ENCODE data around the gene NR3C1.
"Not testable (repeated sequence)": the region's sequence is repeated elsewhere in the genome, so short reads cannot be mapped to it uniquely, and the experiment has no call there.

Gene NR3C1

GRCh38 chr5:143342607-143343006, 60.9 kb downstream of the NR3C1 start:
- ATAC-seq (replicated peaks) (no peak), DNase-seq (no peak)
- H3K4me3 Mint-ChIP-seq: no peak overlapping the region
- H3K27me3 Mint-ChIP-seq: no peaks in the 10 kb centered on the region
- peaks cover 11% of the 10 kb centered on the region for H3K36me3 Mint-ChIP-seq (ENCODE audit: insufficient read depth)
- H3K4me1 Mint-ChIP-seq (ENCODE audit: low read depth in 2 of 2): peaks cover 23 to 54% of the 10 kb centered on the region in 2 donors
- H3K9me3 Mint-ChIP-seq: no peaks in the 10 kb centered on the region
- peak overlapping the region in 1 of 2 donors; percentile 32 for H3K27ac Mint-ChIP-seq

DNA sequence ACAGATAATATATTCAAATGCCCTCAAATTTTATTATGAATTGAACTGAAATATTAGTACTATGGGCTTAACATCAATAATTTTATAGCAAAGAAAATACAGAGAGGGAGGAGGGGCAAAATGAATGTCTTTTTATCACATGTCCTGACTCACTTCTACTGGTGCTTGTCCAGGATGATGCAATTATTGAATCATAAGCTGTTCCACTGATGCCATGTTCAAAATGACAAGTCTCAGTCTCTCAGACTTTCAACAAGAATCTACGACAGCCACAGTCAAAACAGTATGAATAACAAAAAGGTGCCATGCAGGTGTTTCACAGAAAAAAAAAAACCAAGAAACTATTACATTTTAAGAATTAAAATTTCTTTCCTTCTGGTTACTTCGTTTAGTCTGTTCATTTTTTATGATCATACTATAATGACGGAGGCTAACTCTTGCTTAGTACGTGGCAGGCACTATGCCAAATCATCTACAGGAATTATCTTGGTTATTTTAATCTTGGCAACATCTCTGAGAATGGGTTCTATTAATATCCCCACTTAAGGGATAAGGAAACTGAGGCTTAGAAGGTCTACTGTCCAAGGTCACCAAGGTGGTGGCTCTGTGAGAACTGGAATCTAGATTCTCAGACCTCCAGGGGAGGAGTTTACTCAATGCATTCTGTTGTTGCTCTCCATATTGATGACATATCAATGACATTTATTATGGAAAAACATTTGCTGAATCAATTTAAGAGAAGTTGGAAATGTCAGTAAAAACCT, 61.5 kb downstream of the NR3C1 start:
- Mint-ChIP-seq H3K36me3 (ENCODE audit: insufficient read depth) (peaks cover 11% of the 10 kb centered on the region), H3K4me3 (no peak overlapping the region), H3K9me3 (no peaks in the 10 kb centered on the region), H3K4me1 (ENCODE audit: low read depth in 2 of 2) (peaks cover 24 to 48% of the 10 kb centered on the region in 2 donors), H3K27ac (no peak overlapping the region), H3K27me3 (no peaks in the 10 kb centered on the region)
- no peak for ATAC-seq (replicated peaks)
- DNase-seq: no peak

GRCh38 chr5:143340891-143341685, 62.4 kb downstream of the NR3C1 start:
- ATAC-seq (replicated peaks) (no peak), DNase-seq (no peak)
- no peaks in the 10 kb centered on the region for H3K9me3 Mint-ChIP-seq
- H3K27ac Mint-ChIP-seq: peak overlapping the region in 1 of 2 donors; percentile 29
- no peak overlapping the region for H3K4me3 Mint-ChIP-seq
- peaks cover 25 to 48% of the 10 kb centered on the region in 2 donors for H3K4me1 Mint-ChIP-seq (ENCODE audit: low read depth in 2 of 2)
- peaks cover 7% of the 10 kb centered on the region for H3K36me3 Mint-ChIP-seq (ENCODE audit: insufficient read depth)
- H3K27me3 Mint-ChIP-seq: no peaks in the 10 kb centered on the region

DNA sequence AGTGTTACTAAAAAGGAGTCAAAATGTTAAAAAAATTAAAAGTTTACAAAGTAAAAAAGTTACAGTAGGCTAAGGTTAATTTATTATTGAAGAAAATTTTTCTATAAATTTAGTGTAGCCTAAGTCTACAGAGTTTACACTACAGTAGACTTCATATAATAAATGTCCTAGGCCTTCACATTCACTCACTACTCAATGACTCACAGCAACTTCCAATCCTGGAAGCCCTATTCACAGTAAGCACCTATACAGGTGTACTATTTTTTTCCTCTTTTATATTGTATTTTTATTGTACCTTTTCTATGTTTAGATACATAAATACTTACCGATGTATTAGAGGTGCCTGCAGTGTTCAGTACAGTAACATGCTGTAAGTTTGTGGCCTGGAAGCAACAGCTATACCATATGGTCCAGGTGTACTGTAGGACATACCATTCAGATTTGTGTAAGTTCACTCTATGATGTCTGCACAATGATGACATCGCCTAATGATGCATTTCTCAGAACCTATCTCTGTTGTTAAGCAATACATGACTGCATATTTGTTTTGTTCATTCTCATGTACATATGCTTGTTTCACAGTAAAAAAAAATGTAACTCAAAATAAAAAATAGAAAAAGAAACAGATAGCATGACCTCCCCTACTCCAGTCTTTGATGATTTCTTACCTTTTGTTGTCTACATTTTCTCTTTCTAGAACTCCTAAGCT, 64.7 kb downstream of the NR3C1 start:
- Mint-ChIP-seq H3K4me1 (ENCODE audit: low read depth in 2 of 2) (peaks cover 22 to 59% of the 10 kb centered on the region in 2 donors), H3K27ac (no peak overlapping the region), H3K9me3 (no peaks in the 10 kb centered on the region), H3K36me3 (ENCODE audit: insufficient read depth) (peaks cover 6% of the 10 kb centered on the region), H3K4me3 (no peak overlapping the region), H3K27me3 (no peaks in the 10 kb centered on the region)
- ATAC-seq (replicated peaks): no peak
- no peak for DNase-seq

DNA sequence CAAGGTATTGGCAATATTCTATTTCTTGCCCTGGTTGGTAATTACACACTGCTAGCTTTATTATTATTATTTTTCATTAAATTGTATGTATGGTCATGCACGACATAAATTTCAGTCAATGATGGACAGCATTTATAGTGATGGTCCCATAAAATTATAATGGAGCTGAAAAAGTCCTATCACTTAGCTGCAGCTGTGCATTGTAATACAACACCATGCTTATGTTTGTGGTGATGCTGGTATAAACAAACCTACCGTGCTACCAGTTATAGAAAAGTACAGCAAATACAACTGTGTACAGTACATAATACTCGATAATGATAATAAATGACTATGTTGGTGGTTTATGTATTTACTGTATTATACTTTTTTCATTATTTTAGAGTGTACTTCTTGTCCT, 65.5 kb downstream of the NR3C1 start:
- H3K27me3 Mint-ChIP-seq: no peaks in the 10 kb centered on the region
- H3K4me1 Mint-ChIP-seq (ENCODE audit: low read depth in 2 of 2): peaks cover 18 to 56% of the 10 kb centered on the region in 2 donors
- H3K4me3 Mint-ChIP-seq: no peak overlapping the region
- H3K36me3 Mint-ChIP-seq (ENCODE audit: insufficient read depth): peaks cover 10% of the 10 kb centered on the region
- DNase-seq (no peak), ATAC-seq (replicated peaks) (no peak)
- no peaks in the 10 kb centered on the region for H3K9me3 Mint-ChIP-seq
- H3K27ac Mint-ChIP-seq: no peak overlapping the region

DNA sequence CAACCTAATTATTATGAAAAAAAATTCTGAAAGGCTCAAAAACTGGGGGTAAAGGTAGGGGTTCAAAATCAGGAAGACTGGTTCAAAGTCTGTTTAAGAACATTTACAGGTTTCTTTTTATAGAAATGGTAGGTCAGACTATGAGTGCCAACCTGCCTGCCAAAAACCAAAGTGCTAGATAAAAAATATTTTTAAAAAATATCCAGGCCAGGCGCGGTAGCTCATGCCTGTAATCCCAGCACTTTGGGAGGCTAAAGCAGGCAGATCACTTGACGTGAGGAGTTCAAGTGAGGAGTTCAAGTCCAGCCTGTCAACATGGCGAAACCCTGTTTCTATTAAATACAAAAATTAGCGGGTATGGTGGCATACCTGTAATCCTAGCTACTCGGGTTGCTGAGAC, 67.0 kb downstream of the NR3C1 start:
- Mint-ChIP-seq H3K27me3 (no peaks in the 10 kb centered on the region), H3K4me3 (no peak overlapping the region), H3K9me3 (no peaks in the 10 kb centered on the region), H3K36me3 (ENCODE audit: insufficient read depth) (peaks cover 12% of the 10 kb centered on the region), H3K27ac (peak overlapping the region in 1 of 2 donors; percentile 8), H3K4me1 (ENCODE audit: low read depth in 2 of 2) (peaks cover 11 to 46% of the 10 kb centered on the region in 2 donors)
- ATAC-seq (replicated peaks): no peak
- DNase-seq: no peak

GRCh38 chr5:143334903-143335302, 68.6 kb downstream of the NR3C1 start:
- H3K36me3 Mint-ChIP-seq (ENCODE audit: insufficient read depth): peaks cover 12% of the 10 kb centered on the region
- ATAC-seq (replicated peaks): no peak
- H3K4me1 Mint-ChIP-seq (ENCODE audit: low read depth in 2 of 2): peaks cover 18 to 44% of the 10 kb centered on the region in 2 donors
- no peak overlapping the region for H3K4me3 Mint-ChIP-seq
- no peaks in the 10 kb centered on the region for H3K27me3 Mint-ChIP-seq
- H3K9me3 Mint-ChIP-seq: no peaks in the 10 kb centered on the region
- no peak for DNase-seq
- H3K27ac Mint-ChIP-seq: peak overlapping the region in 1 of 2 donors; percentile 81

- not testable (repeated sequence) for ATAC-seq (replicated peaks); H3K9me3 Mint-ChIP-seq; DNase-seq; H3K27me3 Mint-ChIP-seq; H3K4me3 Mint-ChIP-seq
- Mint-ChIP-seq H3K4me1 (ENCODE audit: low read depth in 2 of 2) (peaks cover 15 to 39% of the 10 kb centered on the region in 2 donors), H3K27ac (peak overlapping the region in 1 of 2 donors; percentile 81), H3K36me3 (ENCODE audit: insufficient read depth) (peaks cover 12% of the 10 kb centered on the region)
Observed at GRCh38 chr5:143334380-143334779, 69.1 kb downstream of the NR3C1 start.

GRCh38 chr5:143331956-143332355, 71.5 kb downstream of the NR3C1 start:
- H3K4me3 Mint-ChIP-seq: peak overlapping the region in 1 of 2 donors; percentile 20
- H3K36me3 Mint-ChIP-seq (ENCODE audit: insufficient read depth): peaks cover 12% of the 10 kb centered on the region
- no peaks in the 10 kb centered on the region for H3K9me3 Mint-ChIP-seq
- no peak for ATAC-seq (replicated peaks)
- no peak overlapping the region for H3K27ac Mint-ChIP-seq
- H3K4me1 Mint-ChIP-seq (ENCODE audit: low read depth in 2 of 2): peaks cover 30 to 55% of the 10 kb centered on the region in 2 donors
- no peaks in the 10 kb centered on the region for H3K27me3 Mint-ChIP-seq
- DNase-seq: no peak

DNA sequence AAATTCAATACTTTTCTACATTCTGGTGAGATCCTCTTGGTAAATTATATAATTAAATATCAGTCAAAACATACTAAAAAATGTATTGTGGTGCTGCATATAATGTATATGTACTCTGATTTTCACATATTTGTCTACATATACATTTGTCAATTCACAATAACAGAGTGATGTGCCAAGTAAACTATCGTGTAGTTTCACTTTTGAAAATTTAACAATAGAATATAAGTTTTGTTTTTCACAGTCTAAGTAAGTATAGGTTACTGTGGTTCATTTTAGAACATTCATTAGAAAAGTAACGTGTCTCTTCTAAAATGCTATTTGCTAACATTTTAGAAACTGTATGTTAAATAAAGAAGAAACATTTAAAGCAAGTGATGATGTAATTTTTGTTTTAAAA, 73.6 kb downstream of the NR3C1 start:
- peak overlapping the region in 1 of 2 donors; percentile 17 for H3K4me3 Mint-ChIP-seq
- H3K4me1 Mint-ChIP-seq (ENCODE audit: low read depth in 2 of 2): peaks cover 31 to 50% of the 10 kb centered on the region in 2 donors
- no peaks in the 10 kb centered on the region for H3K9me3 Mint-ChIP-seq
- DNase-seq (no peak), ATAC-seq (replicated peaks) (no peak)
- no peak overlapping the region for H3K27ac Mint-ChIP-seq
- H3K36me3 Mint-ChIP-seq (ENCODE audit: insufficient read depth): peaks cover 12% of the 10 kb centered on the region
- H3K27me3 Mint-ChIP-seq: no peaks in the 10 kb centered on the region

- Mint-ChIP-seq H3K4me3 (peak overlapping the region in 1 of 2 donors; percentile 28), H3K27me3 (no peaks in the 10 kb centered on the region), H3K27ac (no peak overlapping the region), H3K9me3 (no peaks in the 10 kb centered on the region), H3K36me3 (ENCODE audit: insufficient read depth) (peaks cover 9% of the 10 kb centered on the region), H3K4me1 (ENCODE audit: low read depth in 2 of 2) (peaks cover 40 to 51% of the 10 kb centered on the region in 2 donors)
- ATAC-seq (replicated peaks) (no peak), DNase-seq (no peak)
Observed at GRCh38 chr5:143328589-143329220, 74.8 kb downstream of the NR3C1 start.

- not testable (repeated sequence) for DNase-seq; H3K9me3 Mint-ChIP-seq; H3K27me3 Mint-ChIP-seq; H3K36me3 Mint-ChIP-seq (ENCODE audit: insufficient read depth); ATAC-seq (replicated peaks); H3K4me3 Mint-ChIP-seq
- peaks cover 47 to 68% of the 10 kb centered on the region in 2 donors for H3K4me1 Mint-ChIP-seq (ENCODE audit: low read depth in 2 of 2)
- H3K27ac Mint-ChIP-seq: peak overlapping the region in 1 of 2 donors; percentile 20
Observed at GRCh38 chr5:143325086-143325485, 78.4 kb downstream of the NR3C1 start.

Data from effector memory CD8-positive, alpha-beta T cell (primary cell).